Endothelial cell of umbilical vein (primary cell): ENCODE measurements around the gene OSCAR.

Source experiments
- EZH2 ChIP-seq: IDR thresholded peaks from 2 replicates; pipeline ENCODE4 v1.6.1; 2012; ENCODE audit warnings: borderline replicate concordance, low read depth, mild to moderate bottlenecking, moderate library complexity, low read length, inconsistent platforms; ENCODE audit not compliant: severe bottlenecking
- FOS ChIP-seq: IDR thresholded peaks from 2 replicates; pipeline ENCODE4 v1.6.1; 2011; ENCODE audit warnings: mild to moderate bottlenecking, low read length, moderate library complexity, borderline replicate concordance; ENCODE audit not compliant: insufficient read depth
- GATA2 ChIP-seq: IDR thresholded peaks from 2 replicates; pipeline ENCODE4 v1.7.0; 2011; ENCODE audit warnings: low read depth, mild to moderate bottlenecking, moderate library complexity, mixed read lengths, low read length; ENCODE audit not compliant: insufficient read length, insufficient read depth
- JUN ChIP-seq: IDR thresholded peaks from 2 replicates; pipeline ENCODE4 v1.6.1; 2011; ENCODE audit warnings: borderline replicate concordance, low read depth; ENCODE audit not compliant: insufficient read length, insufficient read depth
- MYC ChIP-seq: IDR thresholded peaks from one replicate; pipeline ENCODE4 v1.6.1; 2011; ENCODE audit warnings: mild to moderate bottlenecking, low read depth, low read length
- POLR2A ChIP-seq: IDR thresholded peaks from 2 replicates; pipeline ENCODE4 v1.6.1; 2012; ENCODE audit warnings: low read depth, mild to moderate bottlenecking, control low read depth, low read length
- POLR2AphosphoS5 ChIP-seq: IDR thresholded peaks from 2 replicates; pipeline ENCODE4 v1.6.1; 2012; ENCODE audit warnings: low read depth, mild to moderate bottlenecking, control low read depth, low read length, moderate library complexity; ENCODE audit not compliant: insufficient read depth
- TF ChIP-seq, protein P1 (sequence below), 2 donors: IDR thresholded peaks; 1 replicate in 1 of 2; 2 replicates in 1 of 2; pipeline ENCODE4 v1.5.1; 2011; ENCODE audit warnings: low read length in 2 of 2, mild to moderate bottlenecking in 2 of 2, moderate library complexity in 2 of 2, control low read depth in 1 of 2, inconsistent platforms in 1 of 2, low read depth in 1 of 2; ENCODE audit not compliant: insufficient read depth in 1 of 2; ENCODE audit errors: extremely low read depth in 1 of 2
- TF ChIP-seq, protein P2 (sequence below): IDR thresholded peaks from 2 replicates; pipeline ENCODE4 v1.6.1; 2011; ENCODE audit not compliant: insufficient read depth, insufficient read length

DNA sequence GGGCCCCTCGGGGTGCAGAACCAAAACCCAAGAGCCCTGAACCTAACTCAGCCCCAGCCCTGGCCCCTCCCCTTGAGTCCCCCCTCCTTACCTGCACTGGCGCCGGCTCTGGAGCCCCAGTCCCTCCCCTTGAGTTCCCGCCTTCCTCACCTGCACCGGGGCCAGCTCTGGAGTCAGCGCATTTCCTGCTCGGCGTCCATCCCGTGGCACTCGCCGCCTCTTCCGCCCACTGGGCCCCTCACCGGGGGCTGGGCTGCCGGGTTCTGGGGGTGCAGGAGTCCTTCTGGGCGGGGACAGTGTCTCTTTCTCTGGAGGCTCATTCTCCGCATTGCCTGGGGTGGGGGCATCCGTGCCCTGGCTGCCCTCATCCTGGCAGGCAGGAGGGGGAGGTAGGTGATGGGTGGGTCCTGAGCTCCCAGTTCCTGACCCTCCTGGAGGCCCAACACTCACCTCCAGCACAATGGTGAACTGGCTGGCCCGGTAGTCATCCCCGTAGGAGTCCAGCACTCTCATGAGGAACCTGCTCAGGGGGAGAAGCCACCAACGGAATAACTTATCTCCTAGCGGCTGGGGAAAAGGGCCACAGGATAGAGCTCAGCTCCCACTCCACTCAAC lies 7.4 kb upstream of the OSCAR start:
- TF ChIP-seq, protein P1, sequence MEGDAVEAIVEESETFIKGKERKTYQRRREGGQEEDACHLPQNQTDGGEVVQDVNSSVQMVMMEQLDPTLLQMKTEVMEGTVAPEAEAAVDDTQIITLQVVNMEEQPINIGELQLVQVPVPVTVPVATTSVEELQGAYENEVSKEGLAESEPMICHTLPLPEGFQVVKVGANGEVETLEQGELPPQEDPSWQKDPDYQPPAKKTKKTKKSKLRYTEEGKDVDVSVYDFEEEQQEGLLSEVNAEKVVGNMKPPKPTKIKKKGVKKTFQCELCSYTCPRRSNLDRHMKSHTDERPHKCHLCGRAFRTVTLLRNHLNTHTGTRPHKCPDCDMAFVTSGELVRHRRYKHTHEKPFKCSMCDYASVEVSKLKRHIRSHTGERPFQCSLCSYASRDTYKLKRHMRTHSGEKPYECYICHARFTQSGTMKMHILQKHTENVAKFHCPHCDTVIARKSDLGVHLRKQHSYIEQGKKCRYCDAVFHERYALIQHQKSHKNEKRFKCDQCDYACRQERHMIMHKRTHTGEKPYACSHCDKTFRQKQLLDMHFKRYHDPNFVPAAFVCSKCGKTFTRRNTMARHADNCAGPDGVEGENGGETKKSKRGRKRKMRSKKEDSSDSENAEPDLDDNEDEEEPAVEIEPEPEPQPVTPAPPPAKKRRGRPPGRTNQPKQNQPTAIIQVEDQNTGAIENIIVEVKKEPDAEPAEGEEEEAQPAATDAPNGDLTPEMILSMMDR (IDR thresholded peaks at IDR 0.05; ENCODE audit: extremely low read depth in 1 of 2, insufficient read depth in 1 of 2, low read depth in 1 of 2, low read length in 2 of 2), result no peak
- no peak for TF ChIP-seq POLR2A
- TF ChIP-seq, protein P2, sequence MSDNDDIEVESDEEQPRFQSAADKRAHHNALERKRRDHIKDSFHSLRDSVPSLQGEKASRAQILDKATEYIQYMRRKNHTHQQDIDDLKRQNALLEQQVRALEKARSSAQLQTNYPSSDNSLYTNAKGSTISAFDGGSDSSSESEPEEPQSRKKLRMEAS, result no peak
- no peak for TF ChIP-seq MYC
- no peak for TF ChIP-seq POLR2AphosphoS5
- no peak for TF ChIP-seq JUN
- no peak for TF ChIP-seq EZH2
- no peak for TF ChIP-seq GATA2
- TF ChIP-seq FOS, result no peak
